ENCODE data around the gene PDZRN4.

PDZRN4 gene

GRCh38 chr12:41485203-41485602, 297.1 kb downstream of the PDZRN4 start:
- TF ChIP-seq PPARA (CRISPR knock-in tag; IDR thresholded peaks at IDR 0.05; ENCODE audit: borderline replicate concordance) = no peak
- TF ChIP-seq SNAI2 (CRISPR knock-in tag; IDR thresholded peaks at IDR 0.05) = no peak
- TF ChIP-seq OSR1 (CRISPR knock-in tag; IDR thresholded peaks at IDR 0.05) = no peak
- no peak for TF ChIP-seq ZNF8 (CRISPR knock-in tag; IDR thresholded peaks at IDR 0.05)
- TF ChIP-seq ZNF70 (CRISPR knock-in tag; IDR thresholded peaks at IDR 0.05) = no peak
- no peak for TF ChIP-seq CSDC2 (CRISPR knock-in tag; IDR thresholded peaks at IDR 0.05)
- no peak for TF ChIP-seq GLIS3 (CRISPR knock-in tag; IDR thresholded peaks at IDR 0.05)
- TF ChIP-seq ZFP3 (CRISPR knock-in tag; IDR thresholded peaks at IDR 0.05) = no peak
- TF ChIP-seq TOX (CRISPR knock-in tag; IDR thresholded peaks at IDR 0.05; ENCODE audit: borderline replicate concordance) = no peak
- no peak for TF ChIP-seq ESRRG (CRISPR knock-in tag; IDR thresholded peaks at IDR 0.05)
- no peak for TF ChIP-seq BACH2 (CRISPR knock-in tag; IDR thresholded peaks at IDR 0.05; ENCODE audit: borderline replicate concordance)
- no peak for TF ChIP-seq TSHZ2 (CRISPR knock-in tag; IDR thresholded peaks at IDR 0.05)
- TF ChIP-seq ZC3H10 (CRISPR knock-in tag; IDR thresholded peaks at IDR 0.05) = no peak
- TF ChIP-seq RARB (CRISPR knock-in tag; IDR thresholded peaks at IDR 0.05) = no peak
- TF ChIP-seq CSRNP3 (CRISPR knock-in tag; IDR thresholded peaks at IDR 0.05) = no peak
- ATAC-seq = no peak; the same call in 2 of the 3 replicates

- peak; percentile 98 for ATAC-seq
- TF ChIP-seq GLIS3 (CRISPR knock-in tag; IDR thresholded peaks at IDR 0.05) (no peak), ISL1 (CRISPR knock-in tag; IDR thresholded peaks at IDR 0.05) (peak; percentile 51), ZFP30 (CRISPR knock-in tag; IDR thresholded peaks at IDR 0.05) (no peak), BACH2 (CRISPR knock-in tag; IDR thresholded peaks at IDR 0.05; ENCODE audit: borderline replicate concordance) (no peak), ZNF565 (CRISPR knock-in tag; conservative IDR thresholded peaks at IDR 0.05; ENCODE audit: low read depth) (no peak), CREB5 (CRISPR knock-in tag; IDR thresholded peaks at IDR 0.05; ENCODE audit: low read depth) (no peak)
Measured at GRCh38 chr12:41486718-41487117, 298.6 kb downstream of the PDZRN4 start.

GRCh38 chr12:41496009-41496408, 307.9 kb downstream of the PDZRN4 start:
- ATAC-seq = no peak
- TF ChIP-seq PATZ1 (CRISPR knock-in tag; IDR thresholded peaks at IDR 0.05; ENCODE audit: borderline replicate concordance) (no peak), ZFP3 (CRISPR knock-in tag; IDR thresholded peaks at IDR 0.05) (no peak), ZFP30 (CRISPR knock-in tag; IDR thresholded peaks at IDR 0.05) (no peak), PPARA (CRISPR knock-in tag; IDR thresholded peaks at IDR 0.05; ENCODE audit: borderline replicate concordance) (no peak), RARB (CRISPR knock-in tag; IDR thresholded peaks at IDR 0.05) (no peak), BACH2 (CRISPR knock-in tag; IDR thresholded peaks at IDR 0.05; ENCODE audit: borderline replicate concordance) (no peak), TSHZ2 (CRISPR knock-in tag; IDR thresholded peaks at IDR 0.05) (no peak), ZNF565 (CRISPR knock-in tag; conservative IDR thresholded peaks at IDR 0.05; ENCODE audit: low read depth) (no peak), ARNTL (CRISPR knock-in tag; IDR thresholded peaks at IDR 0.05; ENCODE audit: borderline replicate concordance, low read depth) (no peak)
